ENCODE results near the gene MEX3D. TPM values are rescaled to one million over a fixed set of nuclear protein-coding genes. Genes with fewer than 3 reads are reported as not detected.

The MEX3D gene
- total and polyA plus RNA-seq, 4 donors, result 0.92 to 9.1 (median 5.2) TPM

GRCh38 chr19:1580382-1580781 is 12.3 kb upstream of the MEX3D start:
- TF ChIP-seq SP1 (IDR thresholded peaks at IDR 0.05), result no peak
- TF ChIP-seq NR2F2 (IDR thresholded peaks at IDR 0.05), result peak; percentile 30
- Histone ChIP-seq H3K27ac (ENCODE audit: low read depth in 1 of 2, low read length in 2 of 2) (no peak overlapping the region), H3K36me3 (ENCODE audit: control insufficient read depth in 4 of 4, insufficient read depth in 3 of 4, low read depth in 1 of 4, low read length in 3 of 4) (peaks cover 5 to 46% (median 14%) of the 10 kb centered on the region in 4 donors)

GRCh38 chr19:1579222-1579621 is 11.1 kb upstream of the MEX3D start:
- DNase-seq (ENCODE audit: low spot score), result no peak
- no peak for TF ChIP-seq NR2F2 (IDR thresholded peaks at IDR 0.05)
- TF ChIP-seq EGR1 (IDR thresholded peaks at IDR 0.05; ENCODE audit: low read depth in 2 of 2), result no peak
- TF ChIP-seq HNF4G (IDR thresholded peaks at IDR 0.05), result no peak
- no peak for TF ChIP-seq TAF1 (conservative IDR thresholded peaks at IDR 0.05)
- TF ChIP-seq SP1 (IDR thresholded peaks at IDR 0.05), result no peak
- TF ChIP-seq MAX (IDR thresholded peaks at IDR 0.05), result no peak
- no peak for TF ChIP-seq CTCF (IDR thresholded peaks at IDR 0.05; ENCODE audit: low read depth, low read length, missing input control)
- TF ChIP-seq YY1 (IDR thresholded peaks at IDR 0.05), result no peak
- TF ChIP-seq RAD21 (IDR thresholded peaks at IDR 0.05), result no peak
- TF ChIP-seq ZBTB33 (IDR thresholded peaks at IDR 0.05), result no peak
- no peak for TF ChIP-seq FOXA2 (IDR thresholded peaks at IDR 0.05)
- no peak overlapping the region for H3K4me3 ChIP-seq (ENCODE audit: low read depth in 1 of 3, low read length in 3 of 3)
- H3K4me1 ChIP-seq (ENCODE audit: control insufficient read depth in 4 of 4, insufficient read depth in 4 of 4, low read length in 3 of 4), result no peaks in the 10 kb centered on the region
- 97% methylated on average over 20 of the region's 20 CpGs for WGBS
- no peaks in the 10 kb centered on the region for H3K27me3 ChIP-seq (ENCODE audit: control insufficient read depth in 4 of 4, insufficient read depth in 4 of 4, low read length in 3 of 4)
- H3K9ac ChIP-seq (ENCODE audit: low read depth in 1 of 2, low read length in 2 of 2), result no peak overlapping the region
- no peaks in the 10 kb centered on the region for H3K9me3 ChIP-seq (ENCODE audit: control insufficient read depth in 4 of 4, low read length in 3 of 4)
- H3K36me3 ChIP-seq (ENCODE audit: control insufficient read depth in 4 of 4, insufficient read depth in 3 of 4, low read depth in 1 of 4, low read length in 3 of 4), result peaks cover 5 to 43% (median 10%) of the 10 kb centered on the region in 4 donors
- H3K27ac ChIP-seq (ENCODE audit: low read depth in 1 of 2, low read length in 2 of 2), result no peak overlapping the region

More at GRCh38 chr19:1580382-1580781, 12.3 kb upstream of the MEX3D start:
- WGBS, result 87% methylated on average over 20 of the region's 20 CpGs
- H3K9ac ChIP-seq (ENCODE audit: low read depth in 1 of 2, low read length in 2 of 2), result no peak overlapping the region
- no peak overlapping the region for H3K4me3 ChIP-seq (ENCODE audit: low read depth in 1 of 3, low read length in 3 of 3)
- no peaks in the 10 kb centered on the region for H3K4me1 ChIP-seq (ENCODE audit: control insufficient read depth in 4 of 4, insufficient read depth in 4 of 4, low read length in 3 of 4)
- no peaks in the 10 kb centered on the region for H3K27me3 ChIP-seq (ENCODE audit: control insufficient read depth in 4 of 4, insufficient read depth in 4 of 4, low read length in 3 of 4)
- no peaks in the 10 kb centered on the region for H3K9me3 ChIP-seq (ENCODE audit: control insufficient read depth in 4 of 4, low read length in 3 of 4)
- DNase-seq (ENCODE audit: low spot score), result no peak

- DNase-seq (ENCODE audit: low spot score), result no peak
- Histone ChIP-seq H3K36me3 (ENCODE audit: control insufficient read depth in 4 of 4, insufficient read depth in 3 of 4, low read depth in 1 of 4, low read length in 3 of 4) (peaks cover 3 to 40% (median 9%) of the 10 kb centered on the region in 4 donors), H3K27ac (ENCODE audit: low read depth in 1 of 2, low read length in 2 of 2) (no peak overlapping the region), H3K9ac (ENCODE audit: low read depth in 1 of 2, low read length in 2 of 2) (no peak overlapping the region), H3K4me3 (ENCODE audit: low read depth in 1 of 3, low read length in 3 of 3) (no peak overlapping the region), H3K27me3 (ENCODE audit: control insufficient read depth in 4 of 4, insufficient read depth in 4 of 4, low read length in 3 of 4) (no peaks in the 10 kb centered on the region), H3K9me3 (ENCODE audit: control insufficient read depth in 4 of 4, low read length in 3 of 4) (no peaks in the 10 kb centered on the region), H3K4me1 (ENCODE audit: control insufficient read depth in 4 of 4, insufficient read depth in 4 of 4, low read length in 3 of 4) (no peaks in the 10 kb centered on the region)
- TF ChIP-seq HNF4A (conservative IDR thresholded peaks at IDR 0.05), result no peak
- no peak for TF ChIP-seq SP1 (IDR thresholded peaks at IDR 0.05)
- TF ChIP-seq REST (IDR thresholded peaks at IDR 0.05), result no peak
- TF ChIP-seq TAF1 (conservative IDR thresholded peaks at IDR 0.05), result no peak
- TF ChIP-seq NR2F2 (IDR thresholded peaks at IDR 0.05), result no peak
- no peak for TF ChIP-seq RXRA (IDR thresholded peaks at IDR 0.05)
- no peak for TF ChIP-seq YY1 (IDR thresholded peaks at IDR 0.05)
- no peak for TF ChIP-seq GABPA (IDR thresholded peaks at IDR 0.05 in 1 of 2, conservative IDR thresholded peaks at IDR 0.05 in 1 of 2)
- TF ChIP-seq JUND (IDR thresholded peaks at IDR 0.05), result no peak
- TF ChIP-seq ATF3 (IDR thresholded peaks at IDR 0.05), result no peak
- TF ChIP-seq HNF4G (IDR thresholded peaks at IDR 0.05), result no peak
- no peak for TF ChIP-seq MAX (IDR thresholded peaks at IDR 0.05)
- no peak for TF ChIP-seq FOXA1 (IDR thresholded peaks at IDR 0.05)
- TF ChIP-seq EGR1 (IDR thresholded peaks at IDR 0.05; ENCODE audit: low read depth in 2 of 2), result no peak
- no peak for TF ChIP-seq FOXA2 (IDR thresholded peaks at IDR 0.05)
- WGBS, result 94% methylated on average over 49 of the region's 49 CpGs
Observed at GRCh38 chr19:1577929-1578618, 9.9 kb upstream of the MEX3D start.
